ENCODE results near the gene SUPT3H. TPM values are rescaled to one million over a fixed set of nuclear protein-coding genes. Genes with fewer than 3 reads are reported as not detected.
A peak's percentile ranks its signal among the peaks of the same experiment; 100 is the strongest.
"Not testable (repeated sequence)": the region's sequence is repeated elsewhere in the genome, so short reads cannot be mapped to it uniquely, and the experiment has no call there.

SUPT3H gene
- total RNA-seq, 8 experiments from 2014 or later, result 8.7 to 43.2 (median 20.5) TPM

DNA sequence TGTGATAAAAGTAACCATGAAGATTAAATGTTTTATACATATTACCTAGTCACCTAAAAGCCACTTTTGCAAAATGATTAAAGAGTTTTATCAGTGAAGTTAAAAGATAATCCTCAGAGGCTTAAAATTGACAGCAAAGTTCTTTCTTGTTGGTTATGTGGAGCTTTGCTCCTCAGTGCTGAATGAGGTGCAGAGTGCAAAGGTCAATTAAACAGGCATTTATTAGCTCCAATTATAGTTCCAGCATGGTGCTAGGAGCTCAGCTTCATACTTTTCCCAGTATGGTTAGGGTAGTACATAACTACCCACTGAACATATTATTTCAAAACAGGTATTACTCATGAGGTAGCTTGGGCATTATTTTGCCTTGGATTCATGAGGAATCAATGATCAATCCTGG is 463.6 kb downstream of the SUPT3H start:
- Histone ChIP-seq H3K27ac (no peak overlapping the region), H3K4me1 (replicated peaks in 1 of 2) (no peaks in the 10 kb centered on the region), H3K4me3 (no peak overlapping the region)
- in situ Hi-C loops (cut with MboI; ENCODE audit: low pct_unique_long_range_greater_than_20kb in 2 of 9, low sequenced_read_pairs in 9 of 9, unreplicated experiment in 9 of 9), result no loop called here
- ATAC-seq (replicated peaks in 6 of 8), result no peak

GRCh38 chr6:44906761-44907160 is 471.0 kb downstream of the SUPT3H start:
- 79 to 100% (median 100%) methylated on average over 1 to 2 of the region's 2 CpGs; no CpG with 5 or more reads in 1 of the 10 experiments for WGBS, 10 experiments
- in situ Hi-C loops (cut with MboI; ENCODE audit: low pct_unique_long_range_greater_than_20kb in 2 of 9, low sequenced_read_pairs in 9 of 9, unreplicated experiment in 9 of 9), result no loop called here

GRCh38 chr6:44900358-44900757 is 477.4 kb downstream of the SUPT3H start:
- H3K4me1 ChIP-seq (replicated peaks in 1 of 2); ATAC-seq (replicated peaks in 6 of 8); in situ Hi-C loops (cut with MboI; ENCODE audit: low pct_unique_long_range_greater_than_20kb in 2 of 9, low sequenced_read_pairs in 9 of 9, unreplicated experiment in 9 of 9); H3K27ac ChIP-seq; H3K4me3 ChIP-seq: not testable (repeated sequence)
- WGBS, 10 experiments, result 0 to 83% (median 79%) methylated on average over 1 to 5 of the region's 11 CpGs; no CpG with 5 or more reads in 7 of the 10 experiments

More at GRCh38 chr6:44906761-44907160, 471.0 kb downstream of the SUPT3H start:
- no peak overlapping the region for H3K4me3 ChIP-seq
- no peaks in the 10 kb centered on the region for H3K4me1 ChIP-seq (replicated peaks in 1 of 2)
- no peak overlapping the region for H3K27ac ChIP-seq
- ATAC-seq (replicated peaks in 6 of 8), result no peak

DNA sequence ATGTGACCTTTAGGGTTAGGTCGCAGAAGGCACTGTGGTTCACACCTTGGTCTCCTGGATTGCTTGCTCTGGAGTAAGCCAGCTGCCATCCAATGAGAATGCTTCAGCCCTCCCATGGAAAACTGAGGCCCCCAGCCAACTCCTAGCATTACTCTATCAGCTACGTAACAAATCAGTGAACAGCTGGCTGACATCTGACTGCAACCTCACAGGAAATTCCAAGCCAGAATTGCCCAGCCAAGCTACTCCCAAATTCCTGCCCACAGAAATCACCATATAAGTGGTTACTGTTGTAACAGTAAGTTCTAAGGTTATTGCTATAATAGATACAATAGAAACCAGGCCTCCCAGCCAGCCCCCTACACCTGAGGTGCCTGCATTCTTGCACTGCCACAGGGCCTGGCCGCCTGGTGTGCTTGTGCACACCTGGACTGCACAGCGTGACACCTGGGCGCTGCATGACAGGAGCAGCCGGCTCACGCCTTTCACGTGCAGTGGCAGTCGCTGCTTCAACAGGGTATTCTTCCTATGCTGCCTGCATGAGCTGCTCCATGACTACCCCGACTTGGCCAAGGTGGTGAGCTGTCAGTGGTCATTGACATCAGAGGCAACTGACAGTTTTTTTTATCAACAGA is 479.3 kb downstream of the SUPT3H start:
- ATAC-seq (replicated peaks in 6 of 8), result peak in 1 of 8 experiments; percentile 64
- in situ Hi-C loops (cut with MboI; ENCODE audit: low pct_unique_long_range_greater_than_20kb in 2 of 9, low sequenced_read_pairs in 9 of 9, unreplicated experiment in 9 of 9), result no loop called here
- Histone ChIP-seq H3K4me3 (no peak overlapping the region), H3K4me1 (replicated peaks in 1 of 2) (no peaks in the 10 kb centered on the region), H3K27ac (no peak overlapping the region)
- 17 to 100% (median 99%) methylated on average over 1 to 10 of the region's 10 CpGs; no CpG with 5 or more reads in 3 of the 10 experiments for WGBS, 10 experiments

GRCh38 chr6:44897316-44897715 is 480.4 kb downstream of the SUPT3H start:
- Histone ChIP-seq H3K4me1 (replicated peaks in 1 of 2) (no peaks in the 10 kb centered on the region), H3K4me3 (no peak overlapping the region), H3K27ac (no peak overlapping the region)
- in situ Hi-C loops (cut with MboI; ENCODE audit: low pct_unique_long_range_greater_than_20kb in 2 of 9, low sequenced_read_pairs in 9 of 9, unreplicated experiment in 9 of 9), result no loop called here
- ATAC-seq (replicated peaks in 6 of 8), result no peak

DNA sequence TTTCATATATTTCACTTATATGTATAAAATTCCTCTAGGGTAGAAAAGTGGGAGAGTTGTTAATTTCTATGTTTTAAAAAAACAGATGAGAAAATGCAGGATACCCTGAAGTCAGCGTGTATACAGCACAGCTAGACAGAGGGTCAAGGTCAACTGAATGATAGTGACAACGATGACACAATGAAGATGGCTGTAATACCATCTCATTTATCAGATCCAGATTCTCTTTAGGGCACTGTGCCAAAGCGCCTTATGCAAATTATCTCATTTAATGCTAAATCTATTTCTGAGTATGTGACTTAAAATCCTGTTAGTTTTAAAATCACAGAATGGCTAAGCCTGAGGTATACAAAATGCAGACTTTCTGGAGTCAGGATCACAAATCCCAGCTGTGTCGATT is 481.0 kb downstream of the SUPT3H start:
- ATAC-seq (replicated peaks in 6 of 8), result peak in 1 of 8 experiments; percentile 28
- in situ Hi-C loops (cut with MboI; ENCODE audit: low pct_unique_long_range_greater_than_20kb in 2 of 9, low sequenced_read_pairs in 9 of 9, unreplicated experiment in 9 of 9), result no loop called here
- 50 to 100% (median 90%) methylated on average over 1 to 4 of the region's 4 CpGs; no CpG with 5 or more reads in 1 of the 10 experiments for WGBS, 10 experiments
- Histone ChIP-seq H3K4me1 (replicated peaks in 1 of 2) (no peaks in the 10 kb centered on the region), H3K4me3 (no peak overlapping the region), H3K27ac (no peak overlapping the region)

GRCh38 chr6:44892579-44892978 is 485.2 kb downstream of the SUPT3H start:
- ATAC-seq (replicated peaks in 6 of 8), result no peak
- H3K4me3 ChIP-seq, result no peak overlapping the region
- H3K4me1 ChIP-seq (replicated peaks in 1 of 2), result no peaks in the 10 kb centered on the region
- in situ Hi-C loops (cut with MboI; ENCODE audit: low pct_unique_long_range_greater_than_20kb in 2 of 9, low sequenced_read_pairs in 9 of 9, unreplicated experiment in 9 of 9), result no loop called here
- no peak overlapping the region for H3K27ac ChIP-seq

DNA sequence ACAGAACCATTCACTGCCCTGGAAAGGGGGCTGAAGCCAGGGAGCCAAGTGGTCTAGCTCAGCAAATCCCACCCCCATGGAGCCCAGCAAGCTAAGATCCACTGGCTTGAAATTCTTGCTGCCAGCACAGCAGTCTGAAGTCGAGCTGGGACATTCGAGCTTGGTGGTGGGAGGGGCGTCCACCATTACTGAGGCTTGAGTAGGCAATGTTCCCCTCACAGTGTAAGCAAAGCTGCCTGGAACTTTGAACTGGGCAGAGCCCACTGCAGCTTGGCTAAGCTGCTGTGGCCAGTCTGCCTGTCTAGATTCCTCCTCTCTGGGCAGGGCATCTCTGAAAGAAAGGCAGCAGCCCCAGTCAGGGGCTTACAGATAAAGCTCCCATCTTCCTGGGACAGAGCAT is 498.7 kb downstream of the SUPT3H start:
- WGBS, 10 experiments, result 23 to 100% (median 67%) methylated on average over 1 to 3 of the region's 3 CpGs; no CpG with 5 or more reads in 7 of the 10 experiments
- H3K27ac ChIP-seq; in situ Hi-C loops (cut with MboI; ENCODE audit: low pct_unique_long_range_greater_than_20kb in 2 of 9, low sequenced_read_pairs in 9 of 9, unreplicated experiment in 9 of 9); ATAC-seq (replicated peaks in 6 of 8); H3K4me1 ChIP-seq (replicated peaks in 1 of 2); H3K4me3 ChIP-seq: not testable (repeated sequence)

- H3K4me1 ChIP-seq (replicated peaks in 1 of 2); ATAC-seq (replicated peaks in 6 of 8); H3K27ac ChIP-seq; in situ Hi-C loops (cut with MboI; ENCODE audit: low pct_unique_long_range_greater_than_20kb in 2 of 9, low sequenced_read_pairs in 9 of 9, unreplicated experiment in 9 of 9); H3K4me3 ChIP-seq: not testable (repeated sequence)
These were observed 501.1 kb downstream of the SUPT3H start for GRCh38 chr6:44876638-44877037.

DNA sequence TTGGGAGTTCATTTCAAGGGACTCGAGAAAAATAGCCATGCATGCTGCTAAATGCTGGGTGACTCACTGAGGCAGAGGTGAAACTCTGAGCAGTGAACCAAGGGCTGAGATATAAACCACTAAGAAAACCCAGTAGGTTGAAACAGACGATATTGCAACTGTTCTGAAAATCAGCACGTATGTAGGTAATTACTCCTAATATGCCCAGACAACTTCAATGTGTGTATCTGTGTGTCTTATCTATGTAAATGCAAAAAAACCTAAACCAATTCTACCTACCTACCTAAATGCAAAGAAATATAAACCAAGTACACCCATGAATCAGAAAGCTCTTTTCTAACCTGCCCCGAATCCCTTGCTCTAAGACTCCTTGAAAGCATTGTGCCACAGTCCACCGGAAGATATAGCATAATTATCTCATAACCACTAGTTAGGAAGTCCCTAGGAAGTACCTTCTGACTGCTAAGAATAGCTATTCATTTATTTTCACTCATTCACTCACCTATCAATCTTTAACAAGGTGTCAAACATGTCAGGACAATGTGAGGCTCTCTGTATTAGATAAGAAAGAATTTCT is 508.3 kb downstream of the SUPT3H start:
- WGBS, 10 experiments, result 40 to 100% (median 93%) methylated on average over 1 to 5 of the region's 5 CpGs; no CpG with 5 or more reads in 3 of the 10 experiments
- H3K4me1 ChIP-seq (replicated peaks in 1 of 2), result no peaks in the 10 kb centered on the region
- H3K4me3 ChIP-seq, result no peak overlapping the region
- no peak for ATAC-seq (replicated peaks in 6 of 8)
- no peak overlapping the region for H3K27ac ChIP-seq
- in situ Hi-C loops (cut with MboI; ENCODE audit: low pct_unique_long_range_greater_than_20kb in 2 of 9, low sequenced_read_pairs in 9 of 9, unreplicated experiment in 9 of 9), result no loop called here

DNA sequence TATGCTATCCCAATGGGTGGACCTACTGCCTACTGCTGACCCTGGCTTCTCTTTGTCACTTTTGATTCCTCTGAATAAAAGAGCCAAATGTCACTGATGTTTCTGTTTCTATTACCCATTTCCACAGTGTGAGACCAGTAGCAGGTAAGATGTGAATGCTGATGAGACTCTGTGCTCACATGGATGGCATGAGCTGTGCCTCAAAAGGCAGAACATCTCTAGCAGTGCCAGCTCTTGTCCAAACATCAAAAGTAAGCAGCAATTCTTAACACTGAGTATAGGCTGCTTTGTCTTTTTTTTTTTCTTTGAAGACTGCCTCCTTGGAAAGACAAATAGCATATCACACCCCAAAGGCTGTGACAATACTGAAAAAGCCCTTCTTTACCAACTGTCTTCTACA is 508.8 kb downstream of the SUPT3H start:
- H3K4me1 ChIP-seq (replicated peaks in 1 of 2), result no peaks in the 10 kb centered on the region

DNA sequence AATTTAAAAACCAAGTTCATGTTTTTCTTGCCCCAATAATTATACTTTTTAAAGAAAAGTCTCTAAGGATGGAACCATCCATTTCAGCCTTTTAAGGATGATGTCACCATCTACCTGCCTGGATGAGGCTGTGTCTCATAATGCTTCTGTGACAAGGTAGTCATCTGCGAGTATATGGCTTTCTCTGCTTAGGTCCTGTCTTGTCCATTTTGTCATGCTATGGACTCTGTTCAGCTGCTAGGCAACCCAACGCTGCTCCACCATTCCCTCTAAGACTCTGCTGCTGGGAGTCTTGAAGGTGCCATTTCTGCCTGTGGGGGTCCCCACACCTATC is 509.4 kb downstream of the SUPT3H start:
- Histone ChIP-seq H3K4me3 (no peak overlapping the region), H3K4me1 (replicated peaks in 1 of 2) (no peaks in the 10 kb centered on the region), H3K27ac (no peak overlapping the region)
- WGBS, 10 experiments, result 80 to 100% (median 100%) methylated on average over 1 to 2 of the region's 2 CpGs; no CpG with 5 or more reads in 3 of the 10 experiments
- in situ Hi-C loops (cut with MboI; ENCODE audit: low pct_unique_long_range_greater_than_20kb in 2 of 9, low sequenced_read_pairs in 9 of 9, unreplicated experiment in 9 of 9), result no loop called here
- ATAC-seq (replicated peaks in 6 of 8), result no peak

More for the DNA sequence above, 508.8 kb downstream of the SUPT3H start:
- no peak overlapping the region for H3K4me3 ChIP-seq
- in situ Hi-C loops (cut with MboI; ENCODE audit: low pct_unique_long_range_greater_than_20kb in 2 of 9, low sequenced_read_pairs in 9 of 9, unreplicated experiment in 9 of 9), result no loop called here
- ATAC-seq (replicated peaks in 6 of 8), result peak in 1 of 8 experiments; percentile 68
- H3K27ac ChIP-seq, result no peak overlapping the region

DNA sequence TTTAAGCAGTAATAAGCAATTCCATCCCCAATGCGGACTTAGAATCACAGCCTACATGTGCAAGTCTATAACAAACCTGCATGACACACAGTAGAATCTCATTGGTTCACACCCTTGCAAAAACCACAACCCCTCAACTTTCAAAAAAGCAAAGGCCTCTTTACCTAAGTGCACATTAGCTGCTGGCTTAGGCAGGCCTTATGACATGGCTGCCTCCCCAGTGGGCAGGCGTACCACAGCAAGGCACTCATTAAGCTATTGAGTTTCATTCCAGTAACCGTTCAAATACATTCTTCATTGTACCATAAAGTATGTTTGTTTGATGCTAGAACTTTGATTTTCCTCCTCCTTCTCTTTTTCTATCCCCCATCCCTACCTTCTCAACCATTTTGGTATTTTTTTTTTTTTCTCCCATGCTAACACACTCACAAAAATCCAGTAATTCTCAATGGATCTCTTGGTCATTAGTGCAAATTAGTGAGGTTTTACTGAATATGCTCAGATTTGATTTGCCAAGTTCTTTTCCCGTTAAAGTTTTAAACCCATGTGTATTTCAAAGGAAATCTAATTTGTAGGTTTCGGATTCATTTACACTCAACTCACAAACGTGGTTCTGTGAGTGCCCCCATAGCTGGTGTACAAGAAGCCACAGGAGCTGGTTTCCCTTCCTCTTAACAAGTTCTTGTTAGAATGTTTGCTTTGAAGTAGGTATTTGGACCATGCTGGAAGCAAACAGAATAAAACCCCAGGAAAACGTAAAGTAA is 510.0 kb downstream of the SUPT3H start:
- no peak overlapping the region for H3K27ac ChIP-seq
- in situ Hi-C loops (cut with MboI; ENCODE audit: low pct_unique_long_range_greater_than_20kb in 2 of 9, low sequenced_read_pairs in 9 of 9, unreplicated experiment in 9 of 9), result no loop called here
- no peak for ATAC-seq (replicated peaks in 6 of 8)
- H3K4me1 ChIP-seq (replicated peaks in 1 of 2), result no peaks in the 10 kb centered on the region
- 76 to 100% (median 95%) methylated on average over 4 to 7 of the region's 7 CpGs for WGBS, 10 experiments
- H3K4me3 ChIP-seq, result no peak overlapping the region

DNA sequence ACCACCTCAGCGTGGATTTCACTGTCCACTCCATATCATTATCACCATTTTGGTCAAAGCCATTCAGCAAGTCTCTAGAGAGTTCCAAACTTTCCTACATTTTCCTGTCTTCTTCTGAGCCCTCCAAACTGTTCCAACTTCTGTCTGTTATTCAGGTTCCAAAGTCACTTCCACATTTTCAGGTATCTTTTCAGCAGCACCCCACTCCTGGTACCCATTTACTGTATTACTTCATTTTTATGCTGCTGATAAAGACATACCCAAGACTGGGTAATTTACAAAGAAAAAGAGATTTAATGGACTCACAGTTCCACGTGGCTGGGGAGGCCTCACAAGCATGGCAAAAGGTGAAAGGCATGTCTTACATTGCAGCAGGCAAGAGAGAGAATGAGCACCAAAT is 512.5 kb downstream of the SUPT3H start:
- 8 to 100% (median 56%) methylated on average over 1 to 2 of the region's 2 CpGs; no CpG with 5 or more reads in 2 of the 10 experiments for WGBS, 10 experiments
- in situ Hi-C loops (cut with MboI; ENCODE audit: low pct_unique_long_range_greater_than_20kb in 2 of 9, low sequenced_read_pairs in 9 of 9, unreplicated experiment in 9 of 9), result not testable (repeated sequence)

More for the DNA sequence above, 512.5 kb downstream of the SUPT3H start:
- not testable (repeated sequence) for ATAC-seq (replicated peaks in 6 of 8); H3K4me1 ChIP-seq (replicated peaks in 1 of 2); H3K4me3 ChIP-seq; H3K27ac ChIP-seq
